OCI-LY7 (cell line): ENCODE measurements around the gene C2CD4D. TPM values are rescaled to one million over a fixed set of nuclear protein-coding genes. Genes with fewer than 3 reads are reported as not detected.

Experiments used
- BruUV-seq: library from RNA; stranded (reverse); fragments of 400-500 nt; replicated peaks from 2 replicates; lab custom pipeline; 2021; lab: Mats Ljungman, UMichigan
- CTCF ChIA-PET: fragments of 300-600 bp; sonication (Branson Sonifier 250); formaldehyde crosslinking; loops from one replicate; lab custom pipeline; 2022; ENCODE audit warnings: antibody characterized with exemption; ENCODE audit not compliant: unreplicated experiment; lab: Charles Lee
- POLR2A ChIA-PET: fragments of 300-600 bp; sonication (Branson Sonifier 250); formaldehyde crosslinking; loops from one replicate; lab custom pipeline; 2022; ENCODE audit warnings: antibody characterized with exemption; lab: Charles Lee
- DNase-seq: peaks from one replicate; pipeline ENCODE4 v3.0.0-alpha.2; 2015; ENCODE audit warnings: low spot score
- H2AFZ ChIP-seq: fragments of 200-600 bp; sonication (generic), shearing (Covaris generic); 2 replicates; pipeline ENCODE4 v1.6.1; 2014; ENCODE audit warnings: mild to moderate bottlenecking, antibody characterized with exemption, low read length, moderate library complexity
- H3K27ac ChIP-seq: fragments of 200-600 bp; sonication (generic); 2 replicates; pipeline ENCODE4 v1.5.1; 2014; ENCODE audit warnings: mixed run types, low read depth, mild to moderate bottlenecking, moderate library complexity, low read length, inconsistent platforms; ENCODE audit not compliant: poor library complexity, severe bottlenecking
- H3K36me3 ChIP-seq: fragments of 200-600 bp; sonication (generic); 2 replicates; pipeline ENCODE4 v1.6.1; 2014; ENCODE audit warnings: mild to moderate bottlenecking, antibody characterized with exemption, low read length, moderate library complexity, mixed read lengths; ENCODE audit not compliant: insufficient read depth
- H3K4me1 ChIP-seq: fragments of 200-600 bp; sonication (generic); 2 replicates; pipeline ENCODE4 v1.5.1; 2014; ENCODE audit warnings: mild to moderate bottlenecking, low read length; ENCODE audit not compliant: insufficient read depth, poor library complexity, severe bottlenecking
- H3K4me2 ChIP-seq: fragments of 200-600 bp; sonication (generic); 2 replicates; pipeline ENCODE4 v1.6.1; 2014; ENCODE audit warnings: mild to moderate bottlenecking, low read length
- H3K4me3 ChIP-seq: fragments of 200-600 bp; sonication (generic); 2 replicates; pipeline ENCODE4 v1.5.1; 2014; ENCODE audit warnings: mild to moderate bottlenecking, low read depth, low read length; ENCODE audit not compliant: poor library complexity, severe bottlenecking
- H3K79me2 ChIP-seq: fragments of 200-600 bp; sonication (generic); 2 replicates; pipeline ENCODE4 v1.6.1; 2016; ENCODE audit warnings: low read depth, mild to moderate bottlenecking, low read length, moderate library complexity, mixed read lengths; ENCODE audit not compliant: insufficient read depth
- H3K9me2 ChIP-seq: fragments of 200-600 bp; sonication (generic); 2 replicates; pipeline ENCODE4 v1.6.1; 2016; ENCODE audit warnings: mild to moderate bottlenecking, low read length, mixed read lengths; ENCODE audit not compliant: insufficient read depth
- H3K9me3 ChIP-seq: fragments of 200-600 bp; sonication (generic); 2 replicates; pipeline ENCODE4 v1.6.1; 2014; ENCODE audit warnings: mild to moderate bottlenecking, mixed run types, low read length, mixed read lengths
- H4K20me1 ChIP-seq: fragments of 200-600 bp; sonication (generic); 2 replicates; pipeline ENCODE4 v1.6.1; 2014; ENCODE audit warnings: mild to moderate bottlenecking, antibody characterized with exemption, low read length, moderate library complexity, mixed read lengths; ENCODE audit not compliant: insufficient read depth
- EZH2phosphoT487 ChIP-seq: fragments of 200-600 bp; sonication (generic); IDR thresholded peaks from 2 replicates; pipeline ENCODE4 v1.6.1; 2018; ENCODE audit warnings: low read depth, borderline replicate concordance, mild to moderate bottlenecking, mixed run types, antibody characterized with exemption, low read length, moderate library complexity, mixed read lengths
- intact Hi-C: fragments of 100-400 bp; cut with micrococcal nuclease; formaldehyde crosslinking; loops from one replicate; pipeline ENCODE4 v1.10.0; 2022; ENCODE audit not compliant: unreplicated experiment
- small RNA-seq: library from RNA; depleted of rRNA; stranded (forward); fragments of <200 nt; gene quantifications from one replicate; pipeline ENCODE3, GENCODE V24; 2014
- total RNA-seq, 2 experiments: library from RNA; depleted of rRNA in 1 of 2; stranded (reverse); fragments of >200 nt in 1 of 2; shearing (Covaris generic) in 1 of 2; gene quantifications; 2 replicates each; pipeline ENCODE4 v1.2.3, GENCODE V29; 2014 to 2022
- TF ChIP-seq, protein P1 (sequence below): fragments of 200-600 bp; sonication (generic); conservative IDR thresholded peaks from 2 replicates; pipeline ENCODE4 v1.5.1; 2014; ENCODE audit warnings: mild to moderate bottlenecking, antibody characterized with exemption, low read length, moderate library complexity, mixed read lengths

The C2CD4D gene
- total RNA-seq, 2 experiments from 2014 or later = not detected

DNA sequence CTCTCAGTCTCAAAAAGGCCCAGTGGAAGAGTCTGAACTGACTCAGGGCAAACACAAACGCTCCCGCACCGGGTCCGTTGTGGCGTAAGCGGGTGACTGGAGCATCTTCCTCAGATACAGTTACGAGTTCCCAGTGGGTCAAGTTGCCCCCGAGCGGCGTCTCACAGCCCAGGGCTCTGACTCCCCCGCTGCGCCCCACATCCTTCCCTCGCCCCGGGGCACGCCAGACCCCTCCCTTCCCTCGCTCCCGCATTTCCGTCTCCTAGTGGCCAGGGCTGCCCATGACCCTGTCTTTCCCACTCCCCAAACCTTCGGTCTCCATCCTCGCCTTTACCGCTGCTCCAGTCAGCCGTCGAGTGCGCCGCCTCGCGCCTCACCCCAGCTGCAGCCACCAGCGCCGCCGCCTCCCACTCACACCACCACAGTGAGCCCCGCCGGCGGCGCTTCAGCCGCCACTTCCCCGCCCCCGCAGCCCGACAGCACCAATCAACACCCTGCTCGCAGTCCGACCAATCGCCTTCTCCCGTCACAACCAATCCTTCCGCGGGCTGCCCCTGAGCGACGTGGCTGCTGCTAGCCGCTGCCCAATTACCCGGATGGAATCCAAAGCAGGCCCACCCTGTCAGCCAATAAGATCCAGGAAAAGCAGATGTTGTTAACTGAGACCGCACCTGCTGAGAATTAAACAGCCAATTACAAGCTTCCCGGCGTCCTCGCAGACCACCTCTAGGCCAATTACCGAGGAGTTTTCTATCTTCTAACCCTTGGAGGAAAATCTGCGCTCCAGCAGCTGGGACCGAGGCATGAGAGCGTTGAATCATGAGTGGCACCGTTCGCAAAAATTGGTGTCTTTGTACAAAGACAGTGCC, 49.3 kb downstream of the C2CD4D start, which contains the start of gene TDRKH:
Gene TDRKH, minus strand, starts transcription at position 430 of the 869 bp plus-strand sequence. CDS start 7,478 bp downstream, outside the sequence.
- H3K27ac ChIP-seq = no peak within 1 kb of the TSS
- DNase-seq = peak; percentile 99
- intact Hi-C loops = loop anchor here (10.0 kb wide), 1 partner anchor 114 kb away; the partner anchor contains the start of gene THEM4
- no TSS peak for BruUV-seq
- H3K9me2 ChIP-seq = no peaks in the 10 kb centered on the region
- TF ChIP-seq, protein P1, sequence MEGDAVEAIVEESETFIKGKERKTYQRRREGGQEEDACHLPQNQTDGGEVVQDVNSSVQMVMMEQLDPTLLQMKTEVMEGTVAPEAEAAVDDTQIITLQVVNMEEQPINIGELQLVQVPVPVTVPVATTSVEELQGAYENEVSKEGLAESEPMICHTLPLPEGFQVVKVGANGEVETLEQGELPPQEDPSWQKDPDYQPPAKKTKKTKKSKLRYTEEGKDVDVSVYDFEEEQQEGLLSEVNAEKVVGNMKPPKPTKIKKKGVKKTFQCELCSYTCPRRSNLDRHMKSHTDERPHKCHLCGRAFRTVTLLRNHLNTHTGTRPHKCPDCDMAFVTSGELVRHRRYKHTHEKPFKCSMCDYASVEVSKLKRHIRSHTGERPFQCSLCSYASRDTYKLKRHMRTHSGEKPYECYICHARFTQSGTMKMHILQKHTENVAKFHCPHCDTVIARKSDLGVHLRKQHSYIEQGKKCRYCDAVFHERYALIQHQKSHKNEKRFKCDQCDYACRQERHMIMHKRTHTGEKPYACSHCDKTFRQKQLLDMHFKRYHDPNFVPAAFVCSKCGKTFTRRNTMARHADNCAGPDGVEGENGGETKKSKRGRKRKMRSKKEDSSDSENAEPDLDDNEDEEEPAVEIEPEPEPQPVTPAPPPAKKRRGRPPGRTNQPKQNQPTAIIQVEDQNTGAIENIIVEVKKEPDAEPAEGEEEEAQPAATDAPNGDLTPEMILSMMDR = peak; percentile 65
- no peak for TF ChIP-seq EZH2phosphoT487
- H3K4me2 ChIP-seq = peak within 1 kb of the TSS; percentile 98
- CTCF ChIA-PET = no interaction called here
- no peaks in the 10 kb centered on the region for H3K79me2 ChIP-seq
- no peaks in the 10 kb centered on the region for H3K9me3 ChIP-seq
- peak within 1 kb of the TSS; percentile 87 for H2AFZ ChIP-seq
- H3K4me3 ChIP-seq = peak within 1 kb of the TSS; percentile 73
- H4K20me1 ChIP-seq = no peaks in the 10 kb centered on the region
- no peaks in the 10 kb centered on the region for H3K36me3 ChIP-seq
- POLR2A ChIA-PET = interaction anchor here (0.7 to 1.7 kb wide), 4 partner anchors 14 to 28 kb away, joined by 3 to 6 read pairs (median 3); no protein-coding TSS in a partner anchor
- peaks cover 15% of the 10 kb centered on the region for H3K4me1 ChIP-seq

Small RNA genes lying within 50 kb of the gene (small RNA-seq; reads per million reads assigned to genes)
- gene RF00019 = not detected

Other genes with a start within 250 kb of the C2CD4D start
- gene SNX27, start 227.8 kb downstream of the C2CD4D start, total RNA-seq (2014; rRNA removed; shearing (Covaris generic)) = 13.5 and 16.4 TPM in 2 replicates
- gene SNX27, start 227.8 kb downstream of the C2CD4D start, total RNA-seq (2022) = 31.6 and 32.0 TPM in 2 replicates
- gene CELF3, start 123.0 kb downstream of the C2CD4D start, total RNA-seq (2014; rRNA removed; shearing (Covaris generic)) = not detected in 2 replicates
- not detected in 2 replicates for gene CELF3, start 123.0 kb downstream of the C2CD4D start, total RNA-seq (2022)
- not detected in 2 replicates for gene RIIAD1, start 118.3 kb downstream of the C2CD4D start, total RNA-seq (2014; rRNA removed; shearing (Covaris generic))
- gene RIIAD1, start 118.3 kb downstream of the C2CD4D start, total RNA-seq (2022) = not detected in 2 replicates
- 98.6 and 101 TPM in 2 replicates for gene MRPL9, start 76.3 kb downstream of the C2CD4D start, total RNA-seq (2014; rRNA removed; shearing (Covaris generic))
- 99.3 and 107 TPM in 2 replicates for gene MRPL9, start 76.3 kb downstream of the C2CD4D start, total RNA-seq (2022)
- 7.2 and 10.2 TPM in 2 replicates for gene TDRKH, start 49.3 kb downstream of the C2CD4D start, total RNA-seq (2014; rRNA removed; shearing (Covaris generic))
- gene TDRKH, start 49.3 kb downstream of the C2CD4D start, total RNA-seq (2022) = 21.1 and 22.8 TPM in 2 replicates
- not detected in 2 replicates for gene LINGO4, start 34.4 kb downstream of the C2CD4D start, total RNA-seq (2014; rRNA removed; shearing (Covaris generic))
- not detected in 2 replicates for gene LINGO4, start 34.4 kb downstream of the C2CD4D start, total RNA-seq (2022)
- not detected in 2 replicates for gene RORC, start 8.0 kb downstream of the C2CD4D start, total RNA-seq (2014; rRNA removed; shearing (Covaris generic))
- gene RORC, start 8.0 kb downstream of the C2CD4D start, total RNA-seq (2022) = not detected in 2 replicates
- gene THEM5, start 13.9 kb upstream of the C2CD4D start, total RNA-seq (2014; rRNA removed; shearing (Covaris generic)) = not detected in 2 replicates
- gene THEM5, start 13.9 kb upstream of the C2CD4D start, total RNA-seq (2022) = not detected in 2 replicates
- gene THEM4, start 69.7 kb upstream of the C2CD4D start, total RNA-seq (2014; rRNA removed; shearing (Covaris generic)) = 7.2 TPM in 2 replicates
- gene THEM4, start 69.7 kb upstream of the C2CD4D start, total RNA-seq (2022) = 21.5 and 23.3 TPM in 2 replicates
- gene S100A10, start 154.0 kb upstream of the C2CD4D start, total RNA-seq (2014; rRNA removed; shearing (Covaris generic)) = not detected in 2 replicates
- 2.6 and 4.1 TPM in 2 replicates for gene S100A10, start 154.0 kb upstream of the C2CD4D start, total RNA-seq (2022)
- gene S100A11, start 197.2 kb upstream of the C2CD4D start, total RNA-seq (2014; rRNA removed; shearing (Covaris generic)) = not detected in 2 replicates
- 24.3 and 27.1 TPM in 2 replicates for gene S100A11, start 197.2 kb upstream of the C2CD4D start, total RNA-seq (2022)
- not detected in 2 replicates for gene TCHHL1, start 249.2 kb upstream of the C2CD4D start, total RNA-seq (2014; rRNA removed; shearing (Covaris generic))
- gene TCHHL1, start 249.2 kb upstream of the C2CD4D start, total RNA-seq (2022) = not detected in 2 replicates